KMS-11 (cell line): ENCODE measurements around the gene APOL4.

Experiments used
- H2AFZ ChIP-seq: fragments of 200-600 bp; sonication (generic); 2 replicates; pipeline ENCODE4 v1.6.1; 2016; ENCODE audit warnings: antibody characterized with exemption, mixed run types, low read depth
- H3K27ac ChIP-seq: fragments of 200-600 bp; sonication (generic); 2 replicates; pipeline ENCODE4 v1.6.1; 2016; ENCODE audit warnings: mild to moderate bottlenecking, mixed run types
- H3K27me3 ChIP-seq: fragments of 200-600 bp; sonication (generic); 2 replicates; pipeline ENCODE4 v1.6.1; 2017; ENCODE audit warnings: mild to moderate bottlenecking, low read depth, mixed run types, moderate library complexity; ENCODE audit not compliant: insufficient read depth
- H3K36me3 ChIP-seq: fragments of 200-600 bp; sonication (generic); 2 replicates; pipeline ENCODE4 v1.6.1; 2017; ENCODE audit warnings: mild to moderate bottlenecking, mixed run types; ENCODE audit not compliant: insufficient read depth
- H3K4me1 ChIP-seq: fragments of 200-600 bp; sonication (generic); 2 replicates; pipeline ENCODE4 v1.6.1; 2016; ENCODE audit warnings: mild to moderate bottlenecking, low read depth, mixed run types; ENCODE audit not compliant: poor library complexity, severe bottlenecking
- H3K4me2 ChIP-seq: fragments of 200-600 bp; sonication (generic); 2 replicates; pipeline ENCODE4 v1.7.0; 2016; ENCODE audit warnings: mild to moderate bottlenecking, mixed run types
- H3K4me3 ChIP-seq: fragments of 200-600 bp; sonication (generic); IDR thresholded peaks from 2 replicates; pipeline ENCODE4 v1.6.1; 2017; ENCODE audit warnings: low read depth, low read length, mixed read lengths; ENCODE audit not compliant: insufficient read depth
- H3K79me2 ChIP-seq: fragments of 200-600 bp; sonication (generic); 2 replicates; pipeline ENCODE4 v1.6.1; 2016; ENCODE audit warnings: low read depth, mixed run types; ENCODE audit not compliant: insufficient read depth
- H3K9ac ChIP-seq: fragments of 200-600 bp; sonication (generic); 2 replicates; pipeline ENCODE4 v1.6.1; 2016; ENCODE audit warnings: mild to moderate bottlenecking, mixed run types
- H4K20me1 ChIP-seq: fragments of 200-600 bp; sonication (generic); 2 replicates; pipeline ENCODE4 v1.6.1; 2016; ENCODE audit warnings: mild to moderate bottlenecking, mixed run types; ENCODE audit not compliant: insufficient read depth
- TF ChIP-seq, protein P1 (sequence below): fragments of 200-600 bp; sonication (generic); conservative IDR thresholded peaks from 2 replicates; pipeline ENCODE4 v1.6.1; 2017; ENCODE audit warnings: low read depth, mild to moderate bottlenecking, antibody characterized with exemption, low read length, moderate library complexity, mixed read lengths

The APOL4 gene

DNA sequence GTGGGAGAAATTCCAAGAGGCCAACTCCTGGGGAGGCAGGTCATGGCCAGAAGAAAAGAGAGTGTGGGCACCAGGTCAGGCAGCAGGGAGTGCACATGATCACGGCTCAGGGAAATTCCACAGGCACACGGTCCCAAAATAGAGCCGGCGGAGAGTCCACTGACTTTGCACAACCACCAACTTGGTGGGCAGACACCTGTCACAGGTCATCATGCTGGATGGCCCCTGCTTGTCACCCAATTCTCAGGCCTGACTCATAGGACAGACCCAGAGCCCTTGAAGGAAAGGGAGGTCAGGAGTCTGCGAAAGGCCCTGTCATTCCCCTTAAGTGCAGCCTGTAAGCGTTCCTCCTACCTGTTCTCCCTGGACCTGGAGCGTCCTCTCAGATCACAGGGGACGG lies 21.9 kb upstream of the APOL4 start:
- no peaks in the 10 kb centered on the region for H3K79me2 ChIP-seq
- H3K4me3 ChIP-seq, result no peak overlapping the region
- TF ChIP-seq, protein P1, sequence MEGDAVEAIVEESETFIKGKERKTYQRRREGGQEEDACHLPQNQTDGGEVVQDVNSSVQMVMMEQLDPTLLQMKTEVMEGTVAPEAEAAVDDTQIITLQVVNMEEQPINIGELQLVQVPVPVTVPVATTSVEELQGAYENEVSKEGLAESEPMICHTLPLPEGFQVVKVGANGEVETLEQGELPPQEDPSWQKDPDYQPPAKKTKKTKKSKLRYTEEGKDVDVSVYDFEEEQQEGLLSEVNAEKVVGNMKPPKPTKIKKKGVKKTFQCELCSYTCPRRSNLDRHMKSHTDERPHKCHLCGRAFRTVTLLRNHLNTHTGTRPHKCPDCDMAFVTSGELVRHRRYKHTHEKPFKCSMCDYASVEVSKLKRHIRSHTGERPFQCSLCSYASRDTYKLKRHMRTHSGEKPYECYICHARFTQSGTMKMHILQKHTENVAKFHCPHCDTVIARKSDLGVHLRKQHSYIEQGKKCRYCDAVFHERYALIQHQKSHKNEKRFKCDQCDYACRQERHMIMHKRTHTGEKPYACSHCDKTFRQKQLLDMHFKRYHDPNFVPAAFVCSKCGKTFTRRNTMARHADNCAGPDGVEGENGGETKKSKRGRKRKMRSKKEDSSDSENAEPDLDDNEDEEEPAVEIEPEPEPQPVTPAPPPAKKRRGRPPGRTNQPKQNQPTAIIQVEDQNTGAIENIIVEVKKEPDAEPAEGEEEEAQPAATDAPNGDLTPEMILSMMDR, result no peak
- no peaks in the 10 kb centered on the region for H3K36me3 ChIP-seq
- no peaks in the 10 kb centered on the region for H3K27me3 ChIP-seq
- H3K9ac ChIP-seq, result no peak overlapping the region
- H4K20me1 ChIP-seq, result no peaks in the 10 kb centered on the region
- no peak overlapping the region for H2AFZ ChIP-seq
- peaks cover 13% of the 10 kb centered on the region for H3K4me1 ChIP-seq
- no peak overlapping the region for H3K27ac ChIP-seq
- no peak overlapping the region for H3K4me2 ChIP-seq

DNA sequence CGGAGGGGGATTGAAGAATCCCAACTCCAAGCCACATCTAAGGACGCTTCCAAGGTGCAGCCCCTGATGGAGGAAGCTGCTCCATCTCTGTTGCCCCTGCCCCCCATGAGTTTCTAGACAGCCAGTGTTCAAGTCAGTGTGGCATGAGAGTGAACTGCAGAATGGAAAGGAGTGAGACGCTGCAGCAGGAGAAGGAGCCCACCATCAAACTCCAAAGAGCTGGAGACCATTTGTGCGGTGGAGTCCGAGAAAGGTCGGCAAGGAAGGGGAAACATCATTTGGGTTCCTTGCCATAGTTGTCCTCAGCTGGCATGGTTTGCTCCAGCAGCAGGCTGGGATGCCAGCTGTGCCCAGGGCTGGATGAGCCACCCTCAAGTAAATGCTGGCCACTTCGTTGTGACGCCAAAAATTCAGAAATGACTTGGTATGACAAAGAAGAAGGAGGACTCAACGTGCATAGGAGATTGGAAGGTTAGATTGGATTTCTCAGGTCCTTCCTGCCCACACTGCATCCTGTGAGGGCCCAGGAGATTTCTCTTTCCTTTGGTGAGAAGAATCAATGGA lies 21.4 kb upstream of the APOL4 start:
- no peaks in the 10 kb centered on the region for H3K79me2 ChIP-seq
- no peaks in the 10 kb centered on the region for H3K36me3 ChIP-seq
- no peak overlapping the region for H3K4me3 ChIP-seq
- no peaks in the 10 kb centered on the region for H3K27me3 ChIP-seq
- TF ChIP-seq, protein P1, result no peak
- no peak overlapping the region for H2AFZ ChIP-seq
- no peak overlapping the region for H3K9ac ChIP-seq
- peaks cover 13% of the 10 kb centered on the region for H3K4me1 ChIP-seq
- H3K4me2 ChIP-seq, result no peak overlapping the region
- no peaks in the 10 kb centered on the region for H4K20me1 ChIP-seq
- H3K27ac ChIP-seq, result no peak overlapping the region

DNA sequence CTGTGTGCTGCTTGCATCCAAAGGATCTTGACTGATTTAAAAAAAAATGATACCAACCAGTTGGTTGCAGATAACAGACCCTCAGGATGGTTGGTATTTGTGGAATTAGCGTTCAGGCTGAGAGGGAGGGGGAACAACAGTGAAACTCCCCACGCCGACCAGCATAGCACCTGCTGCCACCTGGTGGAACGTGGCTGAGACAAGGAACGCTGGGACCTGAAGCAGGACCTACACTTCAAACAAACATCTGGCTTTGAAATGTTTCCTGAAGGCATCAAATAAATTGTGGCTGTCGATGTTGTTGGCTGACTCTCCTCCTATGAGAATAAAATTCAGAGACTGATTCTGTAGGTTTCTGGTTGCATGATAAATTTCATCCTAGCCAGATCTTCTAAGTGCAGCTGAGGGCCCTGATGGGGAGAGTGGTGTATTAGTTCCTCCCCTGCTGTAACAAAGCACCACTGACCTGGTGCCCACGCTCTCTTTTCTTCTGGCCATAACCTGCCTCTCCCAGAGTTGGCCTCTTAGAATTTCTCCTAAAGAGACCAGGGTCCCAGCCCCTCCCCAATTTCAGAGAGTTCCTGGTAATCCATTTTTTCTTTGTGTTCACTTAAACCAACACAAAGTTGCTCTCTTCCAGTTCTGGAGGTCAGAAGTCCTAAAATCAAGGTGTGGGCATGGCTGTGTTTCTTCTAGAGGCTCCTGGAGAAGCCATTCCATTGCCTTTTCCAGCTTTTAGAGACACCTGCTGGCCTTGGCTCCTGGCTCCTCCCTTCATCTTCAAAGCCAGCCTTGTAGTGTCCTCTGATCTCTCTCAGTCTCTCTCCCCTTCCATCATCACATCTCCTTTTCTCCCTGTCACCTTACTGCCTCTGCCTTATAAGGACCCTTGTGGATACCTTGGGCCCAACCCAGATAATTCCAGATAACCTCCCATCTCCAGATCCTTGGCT lies 20.5 kb upstream of the APOL4 start:
- Histone ChIP-seq H3K4me1 (peaks cover 13% of the 10 kb centered on the region), H3K79me2 (no peaks in the 10 kb centered on the region), H2AFZ (no peak overlapping the region), H3K27ac (0 out of 2 replicates have a peak overlapping the region, but pooled peaks have one; percentile 5), H3K4me3 (no peak overlapping the region), H3K9ac (no peak overlapping the region), H3K27me3 (no peaks in the 10 kb centered on the region), H4K20me1 (no peaks in the 10 kb centered on the region), H3K36me3 (no peaks in the 10 kb centered on the region), H3K4me2 (no peak overlapping the region; the same call in 1 of the 2 replicates)
- TF ChIP-seq, protein P1, result peak; percentile 73

DNA sequence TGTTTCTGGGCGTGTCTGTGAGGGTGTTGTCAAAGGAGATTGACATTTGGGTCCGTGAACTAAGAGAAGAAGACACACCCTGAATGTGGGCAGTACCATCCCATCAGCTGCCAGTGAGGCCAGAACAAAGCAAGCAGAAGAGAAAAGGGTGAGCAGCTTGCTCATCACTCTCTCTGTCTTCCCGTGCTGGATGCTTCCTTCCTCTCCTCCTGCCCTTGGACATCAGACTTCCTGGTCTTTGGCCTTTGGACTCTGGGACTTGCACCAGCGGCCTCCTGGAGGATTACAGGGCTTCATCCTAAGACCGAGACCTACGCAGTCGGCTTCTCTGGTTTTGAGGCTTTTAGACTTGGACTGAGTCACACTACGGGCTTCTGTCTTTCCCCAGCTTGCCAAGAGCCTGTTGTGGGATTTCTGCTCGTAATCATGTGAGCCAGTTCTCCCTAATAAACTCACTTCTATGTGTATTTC lies 18.9 kb upstream of the APOL4 start:
- no peak overlapping the region for H3K4me3 ChIP-seq
- no peak overlapping the region for H2AFZ ChIP-seq
- H3K4me2 ChIP-seq, result no peak overlapping the region

More for the DNA sequence above, 18.9 kb upstream of the APOL4 start:
- Histone ChIP-seq H4K20me1 (no peaks in the 10 kb centered on the region), H3K4me1 (peaks cover 13% of the 10 kb centered on the region), H3K9ac (no peak overlapping the region), H3K27me3 (no peaks in the 10 kb centered on the region), H3K27ac (no peak overlapping the region), H3K36me3 (no peaks in the 10 kb centered on the region), H3K79me2 (no peaks in the 10 kb centered on the region)
- TF ChIP-seq, protein P1, result no peak
